Glutamatergic neuron (in vitro differentiated cells): ENCODE measurements around the gene NR0B2. TPM values are rescaled to one million over a fixed set of nuclear protein-coding genes. Genes with fewer than 3 reads are reported as not detected.
"Not testable (repeated sequence)": the region's sequence is repeated elsewhere in the genome, so short reads cannot be mapped to it uniquely, and the experiment has no call there.

ENCODE experiments used
- DNase-seq: peaks from one replicate; pipeline ENCODE4 v3.0.0; 2022
- H3K27ac Mint-ChIP-seq: one replicate; pipeline ENCODE4 v1.8.0; 2020; ENCODE audit warnings: mild to moderate bottlenecking, mixed read lengths, inconsistent platforms; ENCODE audit not compliant: unreplicated experiment
- H3K27me3 Mint-ChIP-seq: one replicate; pipeline ENCODE4 v1.8.0; 2020; ENCODE audit warnings: mild to moderate bottlenecking, moderate library complexity, mixed read lengths, inconsistent platforms; ENCODE audit not compliant: unreplicated experiment
- H3K36me3 Mint-ChIP-seq: one replicate; pipeline ENCODE4 v1.8.0; 2020; ENCODE audit warnings: mild to moderate bottlenecking, mixed read lengths, inconsistent platforms; ENCODE audit not compliant: unreplicated experiment
- H3K4me1 Mint-ChIP-seq: one replicate; pipeline ENCODE4 v1.8.0; 2020; ENCODE audit warnings: mild to moderate bottlenecking, low read depth, mixed read lengths, inconsistent platforms; ENCODE audit not compliant: unreplicated experiment
- H3K4me3 Mint-ChIP-seq: one replicate; pipeline ENCODE4 v1.8.0; 2020; ENCODE audit warnings: mild to moderate bottlenecking, mixed read lengths, inconsistent platforms; ENCODE audit not compliant: unreplicated experiment
- H3K9me3 Mint-ChIP-seq: one replicate; pipeline ENCODE4 v1.8.0; 2020; ENCODE audit warnings: mild to moderate bottlenecking, moderate library complexity, mixed read lengths, inconsistent platforms; ENCODE audit not compliant: unreplicated experiment
- CTCF ChIP-seq: fragments of 200-600 bp; sonication (generic); IDR thresholded peaks from one replicate; pipeline ENCODE4 v1.5.0; 2021; ENCODE audit not compliant: partially characterized antibody, unreplicated experiment
- total RNA-seq: library from RNA; stranded (reverse); fragmentation: NEBNext Ultra II Directional; extraction: Animal tissue kit (Norgen Biotek cat#: 25700); gene quantifications from one replicate; pipeline ENCODE4 v1.2.1, GENCODE V29; 2021; ENCODE audit not compliant: unreplicated experiment

Gene NR0B2
- total RNA-seq, 1 donor from 2014 or later: not detected

- Mint-ChIP-seq H3K27ac (no peak overlapping the region), H3K27me3 (no peaks in the 10 kb centered on the region), H3K9me3 (peaks cover 7% of the 10 kb centered on the region), H3K4me3 (no peak overlapping the region), H3K4me1 (peaks cover 5% of the 10 kb centered on the region), H3K36me3 (peaks cover 3% of the 10 kb centered on the region)
- no peak for TF ChIP-seq CTCF
- DNase-seq: no peak
These were observed 37.4 kb upstream of the NR0B2 start for GRCh38 chr1:26951216-26951615.

GRCh38 chr1:26950602-26951001 lies 36.8 kb upstream of the NR0B2 start:
- TF ChIP-seq CTCF: no peak
- Mint-ChIP-seq H3K4me1 (peaks cover 5% of the 10 kb centered on the region), H3K9me3 (peaks cover 7% of the 10 kb centered on the region), H3K36me3 (peaks cover 3% of the 10 kb centered on the region), H3K27me3 (no peaks in the 10 kb centered on the region), H3K4me3 (no peak overlapping the region), H3K27ac (peak overlapping the region; percentile 52)
- no peak for DNase-seq

- Mint-ChIP-seq H3K27ac (no peak overlapping the region), H3K4me1 (peaks cover 5% of the 10 kb centered on the region), H3K4me3 (no peak overlapping the region), H3K27me3 (no peaks in the 10 kb centered on the region), H3K9me3 (peaks cover 7% of the 10 kb centered on the region), H3K36me3 (peaks cover 3% of the 10 kb centered on the region)
- no peak for DNase-seq
- no peak for TF ChIP-seq CTCF
These were observed 36.1 kb upstream of the NR0B2 start for GRCh38 chr1:26949926-26950319.

- H3K4me3 Mint-ChIP-seq: no peak overlapping the region
- peaks cover 5% of the 10 kb centered on the region for H3K4me1 Mint-ChIP-seq
- H3K9me3 Mint-ChIP-seq: peaks cover 7% of the 10 kb centered on the region
- H3K27me3 Mint-ChIP-seq: no peaks in the 10 kb centered on the region
- TF ChIP-seq CTCF: no peak
- no peak for DNase-seq
- H3K27ac Mint-ChIP-seq: no peak overlapping the region
- H3K36me3 Mint-ChIP-seq: peaks cover 3% of the 10 kb centered on the region
These were observed 35.6 kb upstream of the NR0B2 start for GRCh38 chr1:26949266-26949925.

- not testable (repeated sequence) for H3K4me3 Mint-ChIP-seq, H3K36me3 Mint-ChIP-seq, H3K9me3 Mint-ChIP-seq, H3K27ac Mint-ChIP-seq, H3K4me1 Mint-ChIP-seq, DNase-seq, H3K27me3 Mint-ChIP-seq
These were observed 34.9 kb upstream of the NR0B2 start for GRCh38 chr1:26948725-26949057.
